GM21381 (cell line): Measurements from ENCODE around the gene CDC42EP4.
"Not testable (repeated sequence)": the region's sequence is repeated elsewhere in the genome, so short reads cannot be mapped to it uniquely, and the experiment has no call there.

Experiments used
- ATAC-seq: cut with Tn5 transposase; IDR thresholded peaks from one replicate; pipeline ENCODE4 v1.9.1; 2021; ENCODE audit warnings: mild to moderate bottlenecking, moderate library complexity; ENCODE audit not compliant: unreplicated experiment

CDC42EP4 gene

GRCh38 chr17:73343739-73344454, 32.1 kb upstream of the CDC42EP4 start:
- no peak for ATAC-seq

- ATAC-seq = no peak
These were observed 31.4 kb upstream of the CDC42EP4 start for GRCh38 chr17:73343168-73343634.

- no peak for ATAC-seq
These were observed 30.9 kb upstream of the CDC42EP4 start for GRCh38 chr17:73342541-73343167.

- no peak for ATAC-seq
These were observed 30.3 kb upstream of the CDC42EP4 start for GRCh38 chr17:73342050-73342522.

- no peak for ATAC-seq
These were observed 29.7 kb upstream of the CDC42EP4 start for GRCh38 chr17:73341350-73342049.

GRCh38 chr17:73340093-73340596, 28.3 kb upstream of the CDC42EP4 start:
- no peak for ATAC-seq

GRCh38 chr17:73338566-73339197, 26.9 kb upstream of the CDC42EP4 start:
- ATAC-seq = no peak

- no peak for ATAC-seq
These were observed 26.3 kb upstream of the CDC42EP4 start for GRCh38 chr17:73338050-73338521.

- ATAC-seq = no peak
These were observed 25.5 kb upstream of the CDC42EP4 start for GRCh38 chr17:73337330-73337710.

- ATAC-seq = no peak
These were observed 24.9 kb upstream of the CDC42EP4 start for GRCh38 chr17:73336408-73337329.

- no peak for ATAC-seq
These were observed 24.0 kb upstream of the CDC42EP4 start for GRCh38 chr17:73335591-73336407.

- ATAC-seq = no peak
These were observed 23.1 kb upstream of the CDC42EP4 start for GRCh38 chr17:73334771-73335513.

GRCh38 chr17:73333445-73333844, 21.6 kb upstream of the CDC42EP4 start:
- not testable (repeated sequence) for ATAC-seq

- no peak for ATAC-seq
These were observed 19.3 kb upstream of the CDC42EP4 start for GRCh38 chr17:73331060-73331459.

- no peak for ATAC-seq
These were observed 15.9 kb upstream of the CDC42EP4 start for GRCh38 chr17:73327676-73328075.

GRCh38 chr17:73325527-73325842, 13.7 kb upstream of the CDC42EP4 start:
- ATAC-seq = no peak

GRCh38 chr17:73324711-73325526, 13.1 kb upstream of the CDC42EP4 start:
- ATAC-seq = no peak

GRCh38 chr17:73324160-73324475, 12.3 kb upstream of the CDC42EP4 start:
- no peak for ATAC-seq
